Right forelimb (tissue), 1 donor: ENCODE data around the gene MAGI1.
A peak's percentile ranks its signal among the peaks of the same experiment; 100 is the strongest.
"Not testable (repeated sequence)": the region's sequence is repeated elsewhere in the genome, so short reads cannot be mapped to it uniquely, and the experiment has no call there.

Experiments used
- DNase-seq: peaks from one replicate; pipeline ENCODE4 v3.0.0-alpha.2; 2018

MAGI1 gene

DNA sequence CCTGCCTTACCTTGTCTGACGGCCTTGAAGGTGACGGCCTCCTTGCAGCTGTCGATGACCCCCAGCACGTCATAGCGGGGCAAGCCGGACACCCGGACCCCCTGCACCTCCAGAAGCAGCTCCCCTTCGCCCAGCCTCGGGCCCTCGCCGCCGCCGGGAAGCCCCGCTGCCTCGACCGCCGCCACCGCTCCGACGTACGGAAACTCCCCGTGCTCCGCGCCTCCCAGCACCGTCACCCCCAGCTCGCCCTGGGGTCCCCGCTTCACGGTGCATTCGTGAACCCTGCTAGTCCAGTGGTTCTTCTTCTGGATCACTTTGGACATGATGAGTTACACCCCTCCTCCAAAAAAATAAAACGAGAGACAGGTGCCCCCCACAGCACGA is 740 bp downstream of the MAGI1 start:
- no peak for DNase-seq

DNA sequence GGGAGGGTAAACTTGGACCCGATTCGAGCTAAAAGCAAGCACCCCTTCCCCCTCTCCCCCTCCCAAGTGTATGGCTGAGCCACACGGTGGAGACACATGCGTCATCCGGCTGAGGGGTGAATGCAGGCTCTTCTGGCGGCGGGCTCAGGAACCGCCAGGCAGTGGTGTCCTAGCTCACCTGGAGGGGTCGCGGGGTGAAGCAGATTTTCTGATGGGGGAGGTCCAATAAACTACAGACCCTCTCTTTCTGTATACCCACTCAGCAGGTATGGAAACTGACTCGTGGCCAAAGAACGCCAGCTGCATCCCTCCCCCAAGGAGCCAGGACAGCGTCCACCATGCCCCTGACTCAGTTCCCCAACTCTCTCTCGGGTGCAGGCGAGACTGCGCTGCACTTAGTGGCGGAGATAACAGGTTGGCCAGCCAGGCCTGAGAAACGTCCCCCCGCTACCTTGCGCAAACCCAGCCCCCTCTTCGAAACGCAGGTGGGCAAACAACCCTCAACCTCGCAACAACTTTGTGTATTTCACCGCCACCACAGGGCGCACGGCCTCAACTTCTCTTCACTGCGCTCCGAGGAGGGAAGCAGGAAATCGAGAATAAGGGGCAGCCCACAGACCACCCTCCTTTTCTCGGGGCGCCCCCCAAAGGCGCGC is 1.3 kb downstream of the MAGI1 start:
- DNase-seq: peak; percentile 53

DNA sequence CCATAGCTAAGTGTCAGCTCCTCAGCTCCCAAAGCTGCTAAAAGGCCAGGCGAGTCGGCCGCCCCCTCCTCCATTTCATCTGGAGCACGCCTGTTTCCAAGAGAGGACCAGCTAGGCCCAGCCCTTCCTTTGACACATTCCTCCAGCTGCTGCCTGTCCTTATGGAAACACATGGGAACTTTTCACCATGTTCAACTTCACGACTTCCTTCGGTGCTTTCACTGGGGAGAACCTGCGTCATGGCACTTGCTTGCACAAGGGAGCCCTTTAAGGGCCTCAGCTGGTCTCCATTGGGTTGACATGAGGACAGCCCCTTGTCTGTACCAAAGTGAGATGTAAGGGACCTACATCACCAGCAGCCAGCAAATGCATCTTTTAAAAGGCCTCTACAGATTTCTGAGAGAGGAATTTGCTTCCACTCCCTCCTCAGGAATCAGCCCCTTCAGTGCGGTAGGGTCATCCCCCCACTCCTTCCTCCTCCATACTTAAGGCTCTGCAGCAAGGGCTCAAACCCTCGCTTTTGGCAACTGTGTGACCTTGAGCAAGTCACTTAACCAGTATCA is 2.1 kb downstream of the MAGI1 start:
- no peak for DNase-seq

DNA sequence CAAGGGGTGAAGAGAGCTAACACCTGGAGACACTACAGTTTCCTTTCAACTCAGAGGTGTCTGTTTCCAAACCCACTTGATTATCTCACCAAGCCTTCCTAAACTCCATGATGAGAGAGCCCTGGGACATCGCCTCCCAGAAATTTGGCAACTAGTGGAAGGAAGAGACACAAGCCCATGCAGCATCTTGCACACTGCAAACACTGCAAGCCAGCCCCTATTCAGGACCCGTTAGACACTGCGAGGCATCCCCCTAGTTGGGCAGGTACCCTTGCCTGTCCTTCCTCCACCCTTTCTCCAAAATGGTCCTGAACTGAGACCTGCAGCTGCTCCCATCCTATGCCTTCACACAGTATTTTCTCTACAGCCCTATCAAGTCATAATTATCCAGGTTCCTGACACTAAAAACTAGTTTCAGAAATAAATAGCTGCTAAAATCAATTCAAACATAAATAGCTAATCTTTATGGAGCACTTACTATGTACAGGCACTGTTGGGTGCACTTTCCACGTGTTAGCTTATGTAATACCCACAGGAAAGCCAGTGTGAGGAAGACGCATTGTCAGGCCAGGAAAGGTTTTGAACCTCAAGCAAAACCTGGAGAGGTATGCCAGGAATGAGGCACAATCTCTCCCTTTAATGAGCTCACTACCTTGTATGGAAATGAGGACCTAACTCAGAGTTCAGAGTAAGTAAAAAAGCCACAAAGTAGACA is 2.8 kb downstream of the MAGI1 start:
- no peak for DNase-seq

DNA sequence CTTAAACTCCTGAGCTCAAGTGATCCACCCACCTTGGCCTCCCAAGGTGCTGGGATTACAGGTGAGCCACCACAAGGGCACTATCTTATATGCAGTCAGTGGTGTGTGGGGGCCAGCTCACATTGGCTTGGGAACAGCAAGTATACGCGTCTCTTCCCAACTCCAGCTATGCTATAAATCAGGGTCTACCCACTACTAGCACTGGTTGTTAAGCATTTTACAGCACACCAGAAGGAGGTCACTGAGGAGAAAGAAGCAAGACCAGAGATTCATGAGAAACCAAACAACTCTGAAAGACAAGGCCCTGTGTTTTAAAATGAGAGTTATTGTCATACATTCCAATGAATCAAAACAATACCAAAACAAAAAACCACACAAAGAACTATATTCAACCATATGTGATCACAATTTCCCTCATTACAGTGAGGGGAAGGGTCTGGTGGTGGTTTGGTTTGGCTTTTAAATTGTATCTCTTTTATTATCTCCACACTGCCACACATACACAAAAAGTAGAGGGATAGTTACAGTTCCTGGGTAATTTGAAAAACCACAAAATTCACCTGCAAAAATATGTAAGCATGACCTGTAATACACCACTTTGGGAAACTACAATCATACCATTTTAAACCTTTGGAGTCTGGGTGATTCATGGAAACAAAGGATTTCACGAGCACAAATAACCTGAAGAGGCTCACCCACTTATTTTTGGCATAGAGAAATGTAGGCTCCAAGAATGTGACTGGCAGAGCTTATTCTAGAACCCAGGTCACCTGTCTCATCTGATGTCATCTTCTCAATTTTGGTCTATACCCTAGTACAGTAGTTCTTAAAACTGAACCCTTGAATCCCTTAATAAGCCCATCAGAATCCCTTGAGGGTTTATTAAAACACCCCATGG is 5.2 kb downstream of the MAGI1 start:
- DNase-seq: no peak

DNA sequence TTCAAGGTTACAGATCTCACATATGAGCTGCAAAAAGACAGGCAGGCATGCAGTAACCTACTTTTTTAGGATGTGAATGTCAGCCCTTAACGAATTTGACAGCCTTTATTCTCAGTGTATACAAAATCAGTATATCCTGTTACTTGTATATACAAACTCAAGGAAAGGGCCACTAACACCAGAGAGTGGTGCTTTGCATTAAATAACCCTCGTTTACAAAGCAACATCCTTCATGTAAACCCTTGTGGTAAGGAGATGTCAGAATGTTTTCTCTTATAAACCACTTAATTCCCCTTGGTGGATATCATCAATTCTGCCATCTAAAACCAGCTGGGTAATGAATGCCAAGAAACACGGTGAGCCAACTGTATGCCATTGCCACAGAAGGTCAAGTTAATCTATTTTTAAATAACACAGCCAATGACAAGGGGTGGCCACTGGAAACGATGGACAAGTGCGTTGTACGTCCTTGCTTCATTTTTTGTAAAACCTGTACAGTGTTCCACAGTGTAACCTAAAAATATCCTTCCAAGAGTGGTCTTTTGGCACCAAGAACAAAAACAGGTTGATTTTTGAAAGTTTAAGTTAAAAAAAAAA is 7.5 kb downstream of the MAGI1 start:
- no peak for DNase-seq

DNA sequence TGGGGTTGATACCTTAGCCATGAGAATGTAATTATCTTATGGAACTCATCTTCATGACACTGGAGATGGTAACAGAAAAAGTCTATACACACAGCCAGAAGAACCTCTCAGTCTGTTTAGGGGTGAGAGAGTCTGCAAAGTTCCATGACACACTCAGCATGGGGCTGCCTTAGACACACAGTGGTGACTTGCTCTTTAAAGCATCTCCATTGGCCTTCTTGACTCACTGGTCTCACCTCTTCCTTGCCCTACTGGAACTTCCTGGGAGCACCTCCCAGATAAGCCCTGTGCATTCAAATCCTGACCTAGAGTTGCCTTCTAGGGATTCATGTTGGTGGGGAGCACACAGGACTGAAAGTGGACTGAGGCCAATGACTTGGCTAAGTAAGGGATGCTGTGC is 9.3 kb downstream of the MAGI1 start:
- DNase-seq: no peak

DNA sequence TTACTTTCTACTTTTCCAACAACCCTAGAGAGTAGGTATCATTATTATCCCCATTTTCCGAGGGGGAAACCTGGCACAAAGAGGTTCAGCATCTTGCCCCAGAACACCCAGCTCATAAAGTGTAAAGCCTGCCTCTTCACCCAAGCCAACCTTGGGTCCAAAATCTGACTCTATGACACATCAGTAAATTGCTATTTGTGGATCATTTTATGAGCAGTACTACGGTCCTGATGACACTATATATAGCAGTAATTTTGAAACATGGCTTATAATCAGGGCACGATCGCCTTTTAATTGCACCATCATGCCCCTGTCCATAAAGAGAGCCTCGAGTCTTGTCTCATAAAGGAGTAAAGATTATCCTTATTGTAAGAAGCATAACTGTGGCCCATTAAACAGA is 9.7 kb downstream of the MAGI1 start:
- no peak for DNase-seq

DNA sequence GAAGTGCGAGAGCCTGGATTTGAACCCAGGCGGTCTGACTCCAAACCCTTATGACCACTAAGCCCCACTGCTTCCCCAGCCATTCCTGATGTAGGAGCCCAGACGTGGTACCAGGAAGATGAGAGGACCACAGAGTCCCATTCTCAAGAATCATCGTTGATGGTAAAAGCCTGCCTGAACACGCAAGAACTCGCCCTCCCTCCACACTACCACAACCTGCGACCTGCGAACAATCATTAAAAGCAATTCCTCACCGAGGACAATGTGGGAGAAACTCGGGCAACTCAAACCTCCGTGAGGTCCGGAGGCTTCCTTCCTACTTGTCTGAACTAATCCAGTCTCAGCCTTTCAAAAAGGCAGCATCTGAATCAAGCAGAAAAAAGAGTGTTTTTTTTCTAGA is 10.3 kb downstream of the MAGI1 start:
- no peak for DNase-seq

DNA sequence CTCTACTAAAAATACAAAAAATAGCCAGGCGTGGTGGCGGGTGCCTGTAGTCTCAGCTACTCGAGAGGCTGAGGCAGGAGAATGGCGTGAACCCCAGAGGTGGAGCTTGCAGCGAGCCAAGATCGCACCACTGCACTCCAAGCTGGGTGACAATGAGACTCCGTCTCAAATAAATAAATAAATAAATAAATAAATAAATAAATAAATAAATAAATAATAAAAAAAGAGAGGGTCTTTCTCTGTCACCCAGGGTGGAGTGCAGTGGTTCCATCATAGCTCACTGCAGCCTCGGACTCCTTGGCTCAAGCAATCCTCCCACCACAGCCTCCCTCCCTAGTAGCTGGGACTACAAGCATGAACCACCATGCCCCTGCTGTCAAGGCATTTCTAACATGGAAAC is 11.6 kb downstream of the MAGI1 start:
- DNase-seq: not testable (repeated sequence)

DNA sequence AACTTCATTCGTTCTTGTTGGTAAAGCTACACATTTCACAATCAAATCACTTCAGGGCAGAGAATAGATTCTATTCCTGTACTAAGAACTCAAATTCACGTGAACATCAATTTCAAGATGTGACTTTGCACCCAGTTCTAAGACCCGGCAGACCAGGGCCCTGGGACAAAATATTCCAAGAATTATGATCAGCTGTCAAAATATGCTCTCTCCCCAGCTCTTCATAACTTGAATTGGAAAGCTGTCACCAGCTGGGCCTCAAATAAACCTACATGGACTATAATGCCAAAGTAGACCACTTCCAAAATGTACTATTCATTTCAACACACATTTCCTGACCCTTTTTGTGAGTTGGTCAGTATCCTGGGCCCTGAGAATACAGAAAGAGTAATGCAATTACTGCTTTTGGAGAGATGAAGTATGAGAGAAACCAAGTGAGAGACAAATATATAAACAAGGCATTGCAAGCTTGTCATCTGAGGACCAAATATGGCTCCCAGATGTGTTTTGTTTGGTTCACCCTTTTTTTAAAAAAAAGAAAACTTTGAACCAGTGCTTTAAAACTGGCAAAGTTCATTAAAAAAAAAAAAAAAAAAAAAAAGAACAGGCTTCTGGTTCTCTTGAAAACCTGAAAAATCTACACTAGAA is 14.9 kb downstream of the MAGI1 start:
- DNase-seq: no peak

DNA sequence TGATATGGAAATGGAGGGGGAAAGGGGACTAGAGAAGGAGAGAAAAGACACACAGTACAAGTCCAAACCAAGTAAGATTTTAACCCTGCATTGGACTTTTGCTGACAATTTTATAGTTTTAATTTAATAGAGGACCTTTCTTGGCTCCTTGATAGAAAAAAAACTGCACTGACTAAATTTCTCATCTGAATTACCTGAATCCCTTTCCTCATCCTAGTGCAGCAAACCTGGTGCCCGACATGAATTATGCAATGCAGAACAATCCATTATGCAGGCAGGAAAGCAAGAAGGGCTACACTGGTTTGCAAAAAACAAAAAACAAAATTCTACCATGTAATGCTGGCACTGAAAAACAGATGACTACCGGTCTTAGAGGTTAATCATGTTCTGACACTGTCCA is 15.5 kb downstream of the MAGI1 start:
- DNase-seq: no peak

DNA sequence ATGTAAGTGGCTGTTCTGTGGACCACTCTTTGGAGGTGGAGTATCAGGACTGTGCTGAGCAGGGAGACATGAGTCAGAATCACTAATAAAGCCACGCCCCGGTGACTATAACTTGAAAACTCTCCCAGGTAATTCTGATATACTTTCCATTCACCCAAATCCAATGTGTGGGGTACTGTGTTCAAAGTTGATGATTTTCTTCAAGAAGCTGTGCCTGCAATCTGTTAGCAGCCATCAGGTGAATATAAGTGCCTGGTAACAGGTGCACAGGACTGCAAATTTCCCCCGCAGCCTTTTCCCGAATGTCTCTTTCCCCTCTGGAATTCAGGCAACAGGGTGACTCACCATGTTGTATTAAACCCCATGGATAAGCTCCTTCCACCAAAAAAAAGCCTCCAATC is 17.0 kb downstream of the MAGI1 start:
- no peak for DNase-seq

DNA sequence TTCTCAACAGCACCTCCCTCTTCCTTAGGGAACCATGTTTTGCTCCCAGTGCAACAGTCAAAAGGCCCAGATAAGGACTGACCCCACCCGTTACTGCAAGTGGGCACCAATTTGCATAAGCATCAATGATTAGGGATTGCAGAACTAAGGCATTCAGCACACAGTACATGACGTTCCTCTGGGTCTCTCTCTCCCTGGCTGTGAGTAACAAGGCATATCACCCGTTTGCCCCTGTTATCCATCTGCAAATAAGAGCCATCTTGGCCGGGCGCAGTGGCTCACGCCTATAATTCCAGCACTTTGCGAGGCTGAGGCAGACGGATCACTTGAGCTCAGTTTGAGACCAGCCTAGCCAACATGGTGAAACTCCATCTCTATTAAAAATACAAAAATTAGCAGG is 18.8 kb downstream of the MAGI1 start:
- no peak for DNase-seq

DNA sequence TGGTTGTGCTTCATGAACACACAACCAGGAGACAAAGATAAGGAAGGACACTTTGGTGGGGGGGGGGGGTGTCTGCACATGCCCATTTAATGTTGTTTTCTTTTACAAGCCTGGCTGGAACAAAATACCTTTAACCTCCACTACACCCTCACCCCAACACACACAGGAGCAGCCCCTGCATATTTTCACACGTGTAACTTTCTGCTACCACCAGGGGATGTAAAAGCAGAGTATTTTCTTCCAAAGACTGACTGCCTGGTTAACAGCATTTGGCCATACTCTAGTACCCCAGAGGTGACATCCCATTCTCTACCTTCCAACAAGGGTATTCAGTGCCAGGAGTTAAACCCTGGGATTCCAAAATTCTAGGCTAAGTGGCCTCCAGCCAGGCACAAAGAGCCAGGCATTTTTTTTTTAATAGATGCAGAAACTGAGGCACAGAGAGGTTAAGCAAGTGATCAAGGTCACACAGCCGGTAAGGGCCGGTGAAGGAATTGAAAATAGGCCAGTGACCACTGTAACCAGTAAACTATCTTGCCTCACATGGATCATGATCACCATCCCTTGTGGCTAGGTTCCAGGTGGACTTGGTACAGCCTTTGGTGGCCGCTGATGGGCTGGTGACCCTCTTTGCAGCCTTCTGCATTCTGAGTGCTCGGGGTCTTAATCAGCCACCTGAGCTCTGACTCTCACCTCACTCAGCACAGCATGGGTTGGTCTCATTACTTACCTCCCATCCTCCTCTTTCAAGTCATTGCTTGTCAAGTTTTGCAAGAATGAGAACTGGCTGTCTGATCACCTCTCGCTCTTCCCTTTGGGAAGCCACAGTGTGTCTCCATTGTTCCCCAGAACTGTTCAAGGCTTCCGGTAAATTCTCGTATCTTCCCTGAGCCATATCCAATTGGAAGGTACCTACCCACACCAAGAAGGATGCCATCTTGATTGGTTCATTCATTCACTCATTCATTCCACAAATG is 20.4 kb downstream of the MAGI1 start:
- no peak for DNase-seq

DNA sequence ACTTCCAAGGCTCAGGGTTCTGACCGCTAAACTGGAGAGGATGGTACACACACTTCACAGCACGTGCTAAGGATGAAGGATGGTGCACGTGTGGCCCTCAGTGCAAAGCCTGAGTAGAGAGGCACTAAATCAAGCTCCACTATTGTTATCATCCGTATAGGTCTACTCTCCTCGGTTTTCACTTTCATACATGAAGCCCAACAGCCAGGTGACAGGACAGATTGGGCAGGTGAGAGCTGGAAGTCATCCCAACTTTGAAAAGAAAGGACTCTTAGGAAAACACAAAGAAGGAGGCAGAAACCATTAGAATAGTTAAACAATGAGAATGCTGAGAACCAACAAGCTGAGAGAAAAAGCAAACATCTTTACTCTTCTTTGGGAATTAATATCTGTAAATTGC is 21.1 kb downstream of the MAGI1 start:
- DNase-seq: no peak

DNA sequence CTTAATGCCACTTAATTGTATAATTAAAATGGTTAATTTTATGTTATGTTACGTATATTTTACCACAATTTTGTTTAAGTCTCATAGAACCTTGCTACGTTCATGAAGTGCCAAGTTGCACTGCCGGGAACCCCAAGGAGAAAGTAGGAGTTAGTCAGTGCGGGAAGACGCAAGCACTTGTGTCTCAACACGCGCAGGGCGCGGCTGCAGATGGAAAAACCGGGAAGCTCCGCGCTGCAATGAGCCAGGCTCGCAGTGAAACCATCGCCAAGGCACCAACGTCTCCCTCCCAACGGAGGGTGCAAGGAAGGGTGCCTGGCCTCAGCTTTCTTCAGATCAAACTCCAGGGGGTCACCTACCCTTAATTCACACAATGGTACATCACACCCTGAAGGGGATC is 21.6 kb downstream of the MAGI1 start:
- DNase-seq: no peak

DNA sequence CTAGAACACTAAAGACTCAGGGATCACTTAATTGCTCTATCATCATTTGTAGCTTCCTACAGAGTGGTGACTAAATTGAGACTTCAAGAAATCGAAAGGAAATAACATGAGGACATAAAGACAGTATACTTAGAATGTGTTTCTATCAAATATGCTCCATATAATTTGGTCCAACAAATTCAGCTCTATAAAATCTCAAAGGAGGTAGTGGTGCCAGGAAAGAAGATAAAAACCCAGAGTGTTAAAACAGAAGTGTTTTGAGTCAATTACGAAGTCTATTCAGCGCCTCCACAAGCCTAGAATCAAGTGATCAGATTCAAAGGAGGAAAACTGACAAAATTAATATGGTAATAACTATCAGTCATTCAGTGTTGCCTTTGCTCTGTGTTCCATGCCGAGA is 22.9 kb downstream of the MAGI1 start:
- no peak for DNase-seq

DNA sequence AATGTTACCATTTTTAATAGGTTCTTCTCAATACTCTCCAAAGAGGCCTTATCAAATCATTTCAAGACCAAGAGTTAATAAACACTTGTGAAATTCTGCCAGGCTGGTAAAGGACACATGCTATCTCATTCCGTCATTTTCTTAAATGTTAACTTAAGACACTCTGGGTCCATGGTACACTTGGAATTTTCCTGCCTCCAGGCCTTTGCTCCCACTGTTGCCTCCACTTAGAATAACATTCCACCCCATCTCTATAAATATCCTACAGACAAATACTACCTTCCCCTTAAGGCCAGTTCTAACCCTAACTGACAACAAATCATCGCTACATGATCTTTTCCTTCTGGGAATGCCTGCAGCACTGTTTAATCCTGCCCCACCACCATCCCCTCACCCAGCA is 24.1 kb downstream of the MAGI1 start:
- DNase-seq: no peak

DNA sequence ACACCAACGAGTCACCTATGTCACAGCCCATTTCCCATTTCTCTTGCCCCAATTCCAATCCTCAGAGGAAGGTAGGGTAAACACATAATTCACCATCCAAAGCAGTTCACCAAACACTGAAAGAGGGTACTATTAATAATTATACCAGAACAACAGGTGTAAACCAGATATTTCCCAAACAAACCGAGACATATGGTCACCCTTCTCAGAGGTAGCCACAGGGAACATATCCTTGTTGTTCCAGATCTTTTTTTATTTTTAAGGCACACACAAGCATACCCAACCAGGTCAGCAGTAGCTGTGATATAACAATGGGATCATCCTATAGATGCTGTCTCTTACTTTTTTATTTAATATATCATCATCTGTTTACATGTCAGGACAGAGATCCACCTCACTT is 24.7 kb downstream of the MAGI1 start:
- no peak for DNase-seq

DNA sequence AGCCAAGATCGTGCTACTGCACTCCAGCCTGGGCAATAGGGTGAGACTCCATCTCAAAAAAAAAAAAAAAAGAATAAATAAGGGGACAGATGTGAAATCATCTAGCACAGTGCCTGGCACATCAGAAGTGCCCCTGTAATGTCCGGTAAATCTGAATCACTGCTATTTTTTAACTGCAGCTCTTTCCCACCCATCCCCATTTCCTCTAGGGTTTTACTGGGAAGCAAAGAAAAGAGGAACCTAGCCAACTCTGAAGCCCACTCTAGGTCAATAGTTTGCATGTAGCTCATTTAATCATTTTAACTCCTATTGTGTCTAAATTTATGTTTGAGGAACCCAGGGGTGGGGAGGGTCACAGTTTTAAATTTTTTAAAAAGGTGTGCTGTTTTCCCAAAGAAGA is 26.0 kb downstream of the MAGI1 start:
- DNase-seq: no peak
